Caco-2 (cell line): Measurements from ENCODE around the gene OR5B21. TPM values are rescaled to one million over a fixed set of nuclear protein-coding genes. Genes with fewer than 3 reads are reported as not detected.

Experiments used
- BruUV-seq: library from RNA; stranded (reverse); fragments of 400-500 nt; replicated peaks from 2 replicates; lab custom pipeline; 2021; lab: Mats Ljungman, UMichigan
- CTCF ChIA-PET: fragments of 300-600 bp; sonication (Branson Sonifier 250); formaldehyde crosslinking; loops from one replicate; lab custom pipeline; 2022; ENCODE audit warnings: antibody characterized with exemption; lab: Charles Lee
- POLR2A ChIA-PET: fragments of 300-600 bp; sonication (Branson Sonifier 250); formaldehyde crosslinking; loops from one replicate; lab custom pipeline; 2022; ENCODE audit warnings: antibody characterized with exemption; lab: Charles Lee
- DNase-seq, 2 experiments: peaks; one replicate each; pipeline versions ENCODE4 v3.0.0 to v3.0.0-alpha.2; 2020 to 2022
- H3K27me3 ChIP-seq: replicated peaks from 2 replicates; pipeline ENCODE4 v1.6.0; 2011; ENCODE audit warnings: low read length; ENCODE audit not compliant: control insufficient read depth, insufficient read depth
- H3K36me3 ChIP-seq: 2 replicates; pipeline ENCODE4 v1.5.1; 2011; ENCODE audit warnings: low read length; ENCODE audit not compliant: control insufficient read depth, insufficient read depth
- H3K4me1 ChIP-seq: fragments of 250-450 bp; sonication (Bioruptor Pico); 2 replicates; pipeline ENCODE4 v1.5.1; 2020; ENCODE audit warnings: mild to moderate bottlenecking
- H3K4me3 ChIP-seq: 2 replicates; pipeline ENCODE4 v1.5.1; 2011; ENCODE audit warnings: low read depth, mild to moderate bottlenecking, control low read depth, low read length
- H3K9me3 ChIP-seq: fragments of 250-450 bp; sonication (Bioruptor Pico); 2 replicates; pipeline ENCODE4 v1.5.1; 2020; ENCODE audit warnings: mild to moderate bottlenecking, moderate library complexity
- H3K27ac Mint-ChIP-seq: one replicate; pipeline ENCODE4 v1.8.0; 2022; ENCODE audit warnings: mixed read lengths; ENCODE audit not compliant: unreplicated experiment
- H3K27me3 Mint-ChIP-seq: one replicate; pipeline ENCODE4 v1.8.0; 2022; ENCODE audit warnings: mixed read lengths; ENCODE audit not compliant: insufficient read depth, unreplicated experiment
- H3K36me3 Mint-ChIP-seq: one replicate; pipeline ENCODE4 v1.8.0; 2022; ENCODE audit warnings: mild to moderate bottlenecking, mixed read lengths; ENCODE audit not compliant: insufficient read depth, unreplicated experiment
- H3K4me1 Mint-ChIP-seq: one replicate; pipeline ENCODE4 v1.8.0; 2022; ENCODE audit warnings: low read depth, mixed read lengths; ENCODE audit not compliant: unreplicated experiment
- H3K4me3 Mint-ChIP-seq: one replicate; pipeline ENCODE4 v1.8.0; 2022; ENCODE audit warnings: mild to moderate bottlenecking, moderate library complexity, mixed read lengths; ENCODE audit not compliant: unreplicated experiment
- H3K9me3 Mint-ChIP-seq: one replicate; pipeline ENCODE4 v1.8.0; 2022; ENCODE audit warnings: mixed read lengths; ENCODE audit not compliant: unreplicated experiment
- intact Hi-C: fragments of 100-400 bp; cut with micrococcal nuclease; formaldehyde crosslinking; loops from one replicate; pipeline ENCODE4 v1.10.0; 2022; ENCODE audit not compliant: unreplicated experiment
- total RNA-seq: library from RNA; stranded (reverse); gene quantifications from 2 replicates; pipeline ENCODE4 v1.2.3, GENCODE V29; 2022
- TF ChIP-seq, protein P1 (sequence below), 2 experiments: fragments of 200-600 bp in 1 of 2; IDR thresholded peaks; 1 replicate in 1 of 2; 2 replicates in 1 of 2; pipeline versions ENCODE4 v1.5.1 to v1.8.0; 2011 to 2022; ENCODE audit warnings: antibody characterized with exemption in 1 of 2, control low read depth in 1 of 2, inconsistent platforms in 1 of 2, low read depth in 1 of 2, low read length in 1 of 2, mild to moderate bottlenecking in 1 of 2, moderate library complexity in 1 of 2; ENCODE audit not compliant: insufficient read depth in 1 of 2, severe bottlenecking in 1 of 2, unreplicated experiment in 1 of 2

Gene OR5B21
- total RNA-seq, 1 experiment from 2014 or later = not detected

DNA sequence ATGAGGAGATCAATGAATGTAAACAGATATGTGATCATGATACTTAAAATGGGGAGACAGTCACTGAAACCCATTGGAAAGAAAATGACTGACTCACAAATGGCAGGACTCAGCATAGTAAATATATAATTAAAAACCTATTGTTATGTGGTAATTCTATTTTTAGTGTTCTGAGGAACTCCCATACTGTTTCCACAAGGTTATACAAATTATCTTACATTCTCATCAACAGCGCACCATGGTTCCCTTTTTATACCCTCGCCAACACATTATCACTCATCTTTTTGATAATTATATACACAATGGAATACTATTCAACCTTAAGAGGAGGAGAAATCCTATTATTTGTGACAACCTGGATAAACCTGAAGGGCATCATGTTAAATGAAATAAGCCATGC is 17.1 kb downstream of the OR5B21 start:
- BruUV-seq = no TSS peak
- no peak overlapping the region for H3K4me3 ChIP-seq
- no peak for DNase-seq
- Mint-ChIP-seq H3K4me1 (no peaks in the 10 kb centered on the region), H3K4me3 (no peak overlapping the region), H3K27me3 (peaks cover 5% of the 10 kb centered on the region), H3K9me3 (no peaks in the 10 kb centered on the region), H3K36me3 (no peaks in the 10 kb centered on the region), H3K27ac (no peak overlapping the region)
- CTCF ChIA-PET = no interaction called here
- TF ChIP-seq, protein P1, sequence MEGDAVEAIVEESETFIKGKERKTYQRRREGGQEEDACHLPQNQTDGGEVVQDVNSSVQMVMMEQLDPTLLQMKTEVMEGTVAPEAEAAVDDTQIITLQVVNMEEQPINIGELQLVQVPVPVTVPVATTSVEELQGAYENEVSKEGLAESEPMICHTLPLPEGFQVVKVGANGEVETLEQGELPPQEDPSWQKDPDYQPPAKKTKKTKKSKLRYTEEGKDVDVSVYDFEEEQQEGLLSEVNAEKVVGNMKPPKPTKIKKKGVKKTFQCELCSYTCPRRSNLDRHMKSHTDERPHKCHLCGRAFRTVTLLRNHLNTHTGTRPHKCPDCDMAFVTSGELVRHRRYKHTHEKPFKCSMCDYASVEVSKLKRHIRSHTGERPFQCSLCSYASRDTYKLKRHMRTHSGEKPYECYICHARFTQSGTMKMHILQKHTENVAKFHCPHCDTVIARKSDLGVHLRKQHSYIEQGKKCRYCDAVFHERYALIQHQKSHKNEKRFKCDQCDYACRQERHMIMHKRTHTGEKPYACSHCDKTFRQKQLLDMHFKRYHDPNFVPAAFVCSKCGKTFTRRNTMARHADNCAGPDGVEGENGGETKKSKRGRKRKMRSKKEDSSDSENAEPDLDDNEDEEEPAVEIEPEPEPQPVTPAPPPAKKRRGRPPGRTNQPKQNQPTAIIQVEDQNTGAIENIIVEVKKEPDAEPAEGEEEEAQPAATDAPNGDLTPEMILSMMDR (IDR thresholded peaks at IDR 0.05; ENCODE audit: insufficient read depth in 1 of 2, low read depth in 1 of 2, low read length in 1 of 2, severe bottlenecking in 1 of 2, unreplicated experiment in 1 of 2) = no peak
- H3K27me3 ChIP-seq = no peaks in the 10 kb centered on the region
- POLR2A ChIA-PET = no interaction called here
- intact Hi-C loops = no loop called here
- H3K36me3 ChIP-seq = no peaks in the 10 kb centered on the region
- no peaks in the 10 kb centered on the region for H3K4me1 ChIP-seq
- no peaks in the 10 kb centered on the region for H3K9me3 ChIP-seq

DNA sequence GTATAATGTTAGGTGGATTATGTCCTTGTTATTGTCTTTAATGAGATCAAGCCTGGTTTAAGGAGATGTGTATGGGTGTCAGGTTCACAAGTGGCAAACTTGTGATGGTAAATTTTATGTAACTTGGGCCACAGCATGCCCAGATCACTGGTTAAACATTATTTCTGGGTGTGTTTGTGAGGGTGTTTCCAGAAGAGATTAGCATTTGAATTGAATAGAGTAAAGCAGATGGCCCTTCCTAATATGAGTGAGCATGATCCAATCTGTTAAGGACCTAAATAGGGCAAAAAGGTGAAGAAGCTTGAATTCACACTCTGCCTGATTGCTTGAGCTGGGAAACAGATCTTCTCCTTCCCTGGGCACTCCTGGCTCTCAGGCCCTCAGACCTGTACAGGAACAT is 20.7 kb downstream of the OR5B21 start:
- TF ChIP-seq, protein P1 (IDR thresholded peaks at IDR 0.05; ENCODE audit: insufficient read depth in 1 of 2, low read depth in 1 of 2, low read length in 1 of 2, severe bottlenecking in 1 of 2, unreplicated experiment in 1 of 2) = no peak
- Histone ChIP-seq H3K4me3 (no peak overlapping the region), H3K27me3 (no peaks in the 10 kb centered on the region), H3K4me1 (no peaks in the 10 kb centered on the region), H3K36me3 (no peaks in the 10 kb centered on the region), H3K9me3 (no peaks in the 10 kb centered on the region)
- no peaks in the 10 kb centered on the region for H3K36me3 Mint-ChIP-seq
- ChIA-PET CTCF (no interaction called here), POLR2A (no interaction called here)
- H3K9me3 Mint-ChIP-seq = no peaks in the 10 kb centered on the region
- H3K4me1 Mint-ChIP-seq = no peaks in the 10 kb centered on the region
- no TSS peak for BruUV-seq
- no peak overlapping the region for H3K4me3 Mint-ChIP-seq
- peaks cover 11% of the 10 kb centered on the region for H3K27me3 Mint-ChIP-seq
- no peak for DNase-seq
- H3K27ac Mint-ChIP-seq = no peak overlapping the region
- intact Hi-C loops = no loop called here

DNA sequence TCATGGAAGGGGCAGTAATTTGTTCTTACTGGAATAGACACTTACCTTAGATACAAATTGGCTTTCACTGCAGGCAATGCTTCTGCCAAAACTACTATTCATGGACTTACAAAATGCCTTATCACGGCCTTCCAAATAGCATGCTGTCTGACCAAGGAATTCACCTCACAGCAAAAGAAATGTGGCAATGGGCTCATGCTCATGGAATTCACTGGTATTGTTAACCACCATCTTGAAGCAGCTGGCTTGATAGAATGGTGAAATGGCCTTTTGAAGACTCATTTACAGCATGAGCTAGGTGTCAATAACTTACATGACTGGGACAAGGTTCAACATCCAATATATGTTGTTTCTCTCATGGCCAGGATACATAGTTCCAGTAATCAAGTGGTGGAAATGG is 21.9 kb downstream of the OR5B21 start:
- POLR2A ChIA-PET = no interaction called here
- no TSS peak for BruUV-seq

More for the DNA sequence above, 21.9 kb downstream of the OR5B21 start:
- Histone ChIP-seq H3K36me3 (no peaks in the 10 kb centered on the region), H3K4me3 (no peak overlapping the region), H3K27me3 (no peaks in the 10 kb centered on the region), H3K4me1 (no peaks in the 10 kb centered on the region), H3K9me3 (no peaks in the 10 kb centered on the region)
- H3K27ac Mint-ChIP-seq = no peak overlapping the region
- TF ChIP-seq, protein P1 (IDR thresholded peaks at IDR 0.05; ENCODE audit: insufficient read depth in 1 of 2, low read depth in 1 of 2, low read length in 1 of 2, severe bottlenecking in 1 of 2, unreplicated experiment in 1 of 2) = no peak
- no peaks in the 10 kb centered on the region for H3K9me3 Mint-ChIP-seq
- H3K27me3 Mint-ChIP-seq = peaks cover 9% of the 10 kb centered on the region
- no peaks in the 10 kb centered on the region for H3K36me3 Mint-ChIP-seq
- H3K4me1 Mint-ChIP-seq = no peaks in the 10 kb centered on the region
- no peak overlapping the region for H3K4me3 Mint-ChIP-seq
- CTCF ChIA-PET = no interaction called here
- intact Hi-C loops = no loop called here
- no peak for DNase-seq
